Peyer's patch (tissue), 4 donors: ENCODE results near the gene CRMP1. TPM values are rescaled to one million over a fixed set of nuclear protein-coding genes. Genes with fewer than 3 reads are reported as not detected.

ENCODE experiments used
- DNase-seq, 3 donors: peaks; one replicate each; pipeline ENCODE4 v3.0.0-alpha.2; 2017 to 2019
- H3K27ac ChIP-seq, 4 donors: fragments of 200-600 bp; sonication (generic); one replicate each; pipeline ENCODE4 v1.5.1; 2016 to 2019
- H3K27me3 ChIP-seq, 2 donors: fragments of 200-600 bp; sonication (generic); one replicate each; pipeline ENCODE4 v1.5.1; 2019
- H3K36me3 ChIP-seq, 3 donors: fragments of 200-600 bp; sonication (generic); one replicate each; pipeline ENCODE4 v1.5.1; 2016 to 2019
- H3K4me1 ChIP-seq, 4 donors: fragments of 200-600 bp; sonication (generic); one replicate each; pipeline ENCODE4 v1.5.1; 2016 to 2019
- H3K4me3 ChIP-seq, 4 donors: fragments of 200-600 bp; sonication (generic); 1 replicate in 3 of 4; 2 replicates in 1 of 4; pipeline ENCODE4 v1.5.1; 2016 to 2019; ENCODE audit warnings: mild to moderate bottlenecking in 1 of 4
- H3K9me3 ChIP-seq, 4 donors: fragments of 200-600 bp; sonication (generic); one replicate each; pipeline ENCODE4 v1.5.1; 2016 to 2019; ENCODE audit warnings: mild to moderate bottlenecking in 1 of 4
- CTCF ChIP-seq, 6 experiments: fragments of 450-650 bp in 4 of 6; fragments of 200-600 bp in 2 of 6; sonication (generic) in 1 of 6; IDR thresholded peaks; one replicate each; pipeline ENCODE4 v1.5.1; 2017 to 2019; ENCODE audit warnings: antibody characterized with exemption in 6 of 6, mild to moderate bottlenecking in 3 of 6, moderate library complexity in 1 of 6
- POLR2A ChIP-seq, 2 donors: fragments of 450-650 bp; IDR thresholded peaks; one replicate each; pipeline ENCODE4 v1.5.1; 2017; ENCODE audit warnings: antibody characterized with exemption in 2 of 2, mild to moderate bottlenecking in 2 of 2, moderate library complexity in 2 of 2
- total RNA-seq, 4 donors: library from RNA; depleted of rRNA; stranded (reverse); fragments of >200 nt; gene quantifications; one replicate each; pipeline ENCODE4 v1.1.0, GENCODE V29; 2016

CRMP1 gene
- total RNA-seq, 4 donors from 2014 or later = 1.5 to 5.8 (median 1.6) TPM; not detected in 1

- peaks cover 0 to 5% (median 0%) of the 10 kb centered on the region in 3 donors for H3K36me3 ChIP-seq
Observed at GRCh38 chr4:5789141-5789540, 103.7 kb downstream of the CRMP1 start.

GRCh38 chr4:5788144-5788543 lies 104.7 kb downstream of the CRMP1 start:
- DNase-seq = no peak
- peaks cover 0 to 5% (median 0%) of the 10 kb centered on the region in 3 donors for H3K36me3 ChIP-seq
- no peak for TF ChIP-seq CTCF (IDR thresholded peaks at IDR 0.05)
- no peak for TF ChIP-seq POLR2A (IDR thresholded peaks at IDR 0.05)

More at GRCh38 chr4:5789141-5789540, 103.7 kb downstream of the CRMP1 start:
- Histone ChIP-seq H3K27me3 (no peaks in the 10 kb centered on the region), H3K4me1 (no peaks in the 10 kb centered on the region), H3K4me3 (no peak overlapping the region), H3K27ac (no peak overlapping the region), H3K9me3 (no peaks in the 10 kb centered on the region)
- no peak for TF ChIP-seq POLR2A (IDR thresholded peaks at IDR 0.05)
- TF ChIP-seq CTCF (IDR thresholded peaks at IDR 0.05) = no peak
- no peak for DNase-seq

GRCh38 chr4:5787311-5787710 lies 105.6 kb downstream of the CRMP1 start:
- no peak for DNase-seq

More at GRCh38 chr4:5788144-5788543, 104.7 kb downstream of the CRMP1 start:
- Histone ChIP-seq H3K4me3 (no peak overlapping the region), H3K27me3 (no peaks in the 10 kb centered on the region), H3K27ac (no peak overlapping the region), H3K9me3 (no peaks in the 10 kb centered on the region), H3K4me1 (no peaks in the 10 kb centered on the region)

GRCh38 chr4:5785806-5786680 lies 106.8 kb downstream of the CRMP1 start:
- H3K9me3 ChIP-seq = no peaks in the 10 kb centered on the region
- H3K27me3 ChIP-seq = no peaks in the 10 kb centered on the region
- H3K4me1 ChIP-seq = no peaks in the 10 kb centered on the region
- H3K27ac ChIP-seq = no peak overlapping the region
- DNase-seq = no peak
- H3K36me3 ChIP-seq = peaks cover 0 to 5% (median 0%) of the 10 kb centered on the region in 3 donors
- TF ChIP-seq CTCF (IDR thresholded peaks at IDR 0.05) (no peak), POLR2A (IDR thresholded peaks at IDR 0.05) (no peak)
- H3K4me3 ChIP-seq = no peak overlapping the region

More at GRCh38 chr4:5787311-5787710, 105.6 kb downstream of the CRMP1 start:
- Histone ChIP-seq H3K4me1 (no peaks in the 10 kb centered on the region), H3K4me3 (no peak overlapping the region), H3K9me3 (no peaks in the 10 kb centered on the region), H3K27me3 (no peaks in the 10 kb centered on the region), H3K27ac (no peak overlapping the region), H3K36me3 (peaks cover 0 to 5% (median 0%) of the 10 kb centered on the region in 3 donors)
- no peak for TF ChIP-seq POLR2A (IDR thresholded peaks at IDR 0.05)
- no peak for TF ChIP-seq CTCF (IDR thresholded peaks at IDR 0.05)

- Histone ChIP-seq H3K36me3 (peaks cover 0 to 5% (median 0%) of the 10 kb centered on the region in 3 donors), H3K9me3 (no peaks in the 10 kb centered on the region), H3K4me3 (no peak overlapping the region), H3K27me3 (no peaks in the 10 kb centered on the region), H3K4me1 (no peaks in the 10 kb centered on the region), H3K27ac (no peak overlapping the region)
- DNase-seq = no peak
- no peak for TF ChIP-seq POLR2A (IDR thresholded peaks at IDR 0.05)
Observed at GRCh38 chr4:5784960-5785611, 107.8 kb downstream of the CRMP1 start.

GRCh38 chr4:5784021-5784420 lies 108.9 kb downstream of the CRMP1 start:
- Histone ChIP-seq H3K36me3 (peaks cover 0 to 5% (median 0%) of the 10 kb centered on the region in 3 donors), H3K27ac (no peak overlapping the region), H3K27me3 (no peaks in the 10 kb centered on the region), H3K4me1 (no peaks in the 10 kb centered on the region), H3K4me3 (no peak overlapping the region), H3K9me3 (no peaks in the 10 kb centered on the region)
- no peak for DNase-seq
- TF ChIP-seq POLR2A (IDR thresholded peaks at IDR 0.05) (no peak), CTCF (IDR thresholded peaks at IDR 0.05) (no peak)
